Activated naive CD4-positive, alpha-beta T cell treated with anti-CD3 and anti-CD28 coated beads, Interleukin-2, amount 50 U/mL, for 24 hours (primary cell): ENCODE results near the gene CELF2.

Experiments
- H3K27ac Mint-ChIP-seq: one replicate; pipeline ENCODE4 v1.8.0; 2021; ENCODE audit warnings: mild to moderate bottlenecking, mixed read lengths
- H3K27me3 Mint-ChIP-seq: one replicate; pipeline ENCODE4 v1.8.0; 2021; ENCODE audit warnings: mixed read lengths
- H3K36me3 Mint-ChIP-seq: one replicate; pipeline ENCODE4 v1.8.0; 2021; ENCODE audit warnings: mixed read lengths
- H3K4me1 Mint-ChIP-seq: one replicate; pipeline ENCODE4 v1.8.0; 2021; ENCODE audit warnings: mixed read lengths
- H3K4me3 Mint-ChIP-seq: one replicate; pipeline ENCODE4 v1.8.0; 2021; ENCODE audit warnings: mild to moderate bottlenecking, mixed read lengths
- H3K9me3 Mint-ChIP-seq: one replicate; pipeline ENCODE4 v1.8.0; 2021; ENCODE audit warnings: mixed read lengths

The CELF2 gene

GRCh38 chr10:11197878-11198277 is 180.2 kb downstream of the CELF2 start:
- Mint-ChIP-seq H3K9me3 (no peaks in the 10 kb centered on the region), H3K4me1 (peaks cover 95% of the 10 kb centered on the region), H3K27ac (peak overlapping the region; percentile 92), H3K27me3 (no peaks in the 10 kb centered on the region), H3K36me3 (peaks cover 41% of the 10 kb centered on the region), H3K4me3 (no peak overlapping the region)

DNA sequence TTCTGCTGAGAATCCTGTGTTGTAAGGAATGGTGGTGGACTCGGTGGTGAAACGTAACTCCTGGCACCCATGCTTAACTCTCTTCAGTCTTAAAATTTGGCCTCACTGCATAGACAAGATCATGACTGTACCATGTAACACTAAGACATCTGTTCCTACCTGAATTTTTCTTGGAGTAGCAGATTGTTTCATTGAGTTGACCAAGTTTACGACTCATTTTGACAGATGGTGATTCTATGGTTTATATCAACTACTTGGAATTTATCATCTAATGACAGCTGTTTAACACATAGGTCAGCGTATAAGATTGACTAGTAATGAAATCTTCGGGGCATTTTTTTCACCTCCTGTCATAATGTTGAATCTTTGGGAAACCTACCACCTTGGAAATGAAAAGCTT is 184.2 kb downstream of the CELF2 start:
- H3K4me3 Mint-ChIP-seq, result no peak overlapping the region
- peaks cover 38% of the 10 kb centered on the region for H3K36me3 Mint-ChIP-seq
- peak overlapping the region; percentile 92 for H3K27ac Mint-ChIP-seq

DNA sequence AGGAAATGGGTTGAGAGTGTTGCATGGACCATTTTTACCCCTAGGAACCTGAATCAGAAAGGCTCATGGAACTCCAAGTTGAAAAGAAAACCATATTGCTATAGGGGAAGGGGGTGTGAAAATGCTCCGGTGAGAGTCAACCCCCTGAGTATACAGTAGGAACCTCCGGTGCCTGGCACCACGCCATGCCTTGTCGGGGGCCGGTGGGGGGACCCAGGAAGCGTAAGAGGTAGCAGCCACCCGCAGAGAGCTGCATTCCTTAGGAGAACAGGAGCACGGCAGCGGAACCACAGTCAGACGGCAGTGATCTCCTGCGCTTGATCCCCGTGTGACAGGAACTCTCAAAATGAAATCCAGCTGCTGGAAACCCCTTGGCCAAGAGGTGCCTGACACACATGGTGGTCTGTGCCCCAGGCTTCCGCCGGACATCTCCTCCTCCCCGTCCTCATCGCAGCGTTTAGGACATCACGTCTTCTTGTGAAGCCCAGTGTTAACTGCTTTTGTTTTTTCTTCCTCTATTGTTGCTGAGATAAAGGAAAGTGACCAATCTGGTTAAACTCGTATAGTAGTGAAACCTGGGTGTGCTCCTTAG is 186.8 kb downstream of the CELF2 start:
- Mint-ChIP-seq H3K4me1 (peaks cover 99% of the 10 kb centered on the region), H3K36me3 (peaks cover 42% of the 10 kb centered on the region), H3K27ac (peak overlapping the region; percentile 93), H3K27me3 (no peaks in the 10 kb centered on the region), H3K4me3 (no peak overlapping the region), H3K9me3 (no peaks in the 10 kb centered on the region)

More for the DNA sequence above, 184.2 kb downstream of the CELF2 start:
- Mint-ChIP-seq H3K9me3 (no peaks in the 10 kb centered on the region), H3K27me3 (no peaks in the 10 kb centered on the region), H3K4me1 (peaks cover 99% of the 10 kb centered on the region)

DNA sequence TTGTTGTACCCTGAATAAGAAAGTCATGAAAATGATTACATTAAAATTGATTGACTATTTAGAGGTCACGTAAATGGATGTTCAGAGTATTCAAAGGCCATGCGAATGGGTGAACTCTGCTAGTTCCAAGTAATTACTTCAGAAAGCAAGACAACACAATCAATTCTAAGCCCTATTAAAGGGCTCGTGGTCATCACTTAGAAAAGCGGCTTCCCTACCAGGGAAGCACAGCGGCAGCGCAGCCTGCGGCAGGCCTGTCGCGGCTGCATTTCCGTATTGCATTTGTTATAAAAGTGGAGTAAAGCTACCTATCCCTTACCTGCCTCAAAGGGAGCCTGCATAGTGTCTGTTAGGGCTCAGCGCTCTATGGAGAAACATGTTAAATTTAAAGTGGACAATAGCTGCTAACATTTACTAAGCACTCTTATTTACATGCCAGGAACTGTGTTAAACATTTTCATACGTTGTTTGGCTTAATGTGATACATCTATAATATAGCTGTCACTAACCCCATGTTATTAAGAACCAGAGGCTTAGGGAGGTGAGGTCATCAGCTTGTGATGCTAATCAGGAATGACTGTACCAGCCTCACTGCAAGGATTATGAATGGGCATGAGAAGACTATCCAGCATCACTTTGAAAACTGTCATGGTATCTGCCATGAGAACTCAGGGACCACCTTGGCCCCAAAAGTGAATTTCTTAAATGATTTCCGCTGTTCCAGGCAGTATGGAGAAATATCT is 187.5 kb downstream of the CELF2 start:
- no peaks in the 10 kb centered on the region for H3K9me3 Mint-ChIP-seq
- H3K4me3 Mint-ChIP-seq, result peak overlapping the region; percentile 43
- H3K4me1 Mint-ChIP-seq, result peaks cover 99% of the 10 kb centered on the region
- peaks cover 41% of the 10 kb centered on the region for H3K36me3 Mint-ChIP-seq
- H3K27ac Mint-ChIP-seq, result peak overlapping the region; percentile 93
- H3K27me3 Mint-ChIP-seq, result no peaks in the 10 kb centered on the region

- peak overlapping the region; percentile 98 for H3K27ac Mint-ChIP-seq
- no peaks in the 10 kb centered on the region for H3K9me3 Mint-ChIP-seq
- peak overlapping the region; percentile 44 for H3K4me3 Mint-ChIP-seq
- peaks cover 29% of the 10 kb centered on the region for H3K36me3 Mint-ChIP-seq
- H3K4me1 Mint-ChIP-seq, result peaks cover 99% of the 10 kb centered on the region
- H3K27me3 Mint-ChIP-seq, result no peaks in the 10 kb centered on the region
Measured at GRCh38 chr10:11206676-11207559, 189.2 kb downstream of the CELF2 start.

DNA sequence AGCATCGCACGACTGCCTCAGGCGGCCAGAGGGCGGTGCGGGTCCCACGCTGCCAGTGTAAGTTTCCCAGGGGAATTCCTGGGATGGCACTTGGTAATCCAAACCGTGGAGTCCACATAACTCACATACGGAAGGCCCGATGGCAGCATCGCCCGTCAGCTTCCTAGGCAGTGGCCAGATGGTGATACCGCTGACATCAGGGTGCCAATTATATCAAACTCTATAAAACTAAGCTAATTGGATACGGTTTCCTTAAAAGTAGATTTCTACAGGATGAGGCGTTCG is 189.8 kb downstream of the CELF2 start:
- H3K27me3 Mint-ChIP-seq, result no peaks in the 10 kb centered on the region
- peak overlapping the region; percentile 98 for H3K27ac Mint-ChIP-seq
- no peaks in the 10 kb centered on the region for H3K9me3 Mint-ChIP-seq
- peaks cover 99% of the 10 kb centered on the region for H3K4me1 Mint-ChIP-seq
- peaks cover 28% of the 10 kb centered on the region for H3K36me3 Mint-ChIP-seq
- H3K4me3 Mint-ChIP-seq, result peak overlapping the region; percentile 88

- Mint-ChIP-seq H3K9me3 (no peaks in the 10 kb centered on the region), H3K27ac (peak overlapping the region; percentile 98), H3K36me3 (peaks cover 25% of the 10 kb centered on the region), H3K4me3 (peak overlapping the region; percentile 88), H3K27me3 (no peaks in the 10 kb centered on the region), H3K4me1 (peaks cover 99% of the 10 kb centered on the region)
Measured at GRCh38 chr10:11208243-11208642, 190.6 kb downstream of the CELF2 start.

- H3K27me3 Mint-ChIP-seq, result no peaks in the 10 kb centered on the region
- peaks cover 24% of the 10 kb centered on the region for H3K36me3 Mint-ChIP-seq
- H3K4me3 Mint-ChIP-seq, result peak overlapping the region; percentile 88
- H3K4me1 Mint-ChIP-seq, result peaks cover 99% of the 10 kb centered on the region
- peak overlapping the region; percentile 98 for H3K27ac Mint-ChIP-seq
- no peaks in the 10 kb centered on the region for H3K9me3 Mint-ChIP-seq
Measured at GRCh38 chr10:11208908-11209829, 191.5 kb downstream of the CELF2 start.

- H3K27me3 Mint-ChIP-seq, result no peaks in the 10 kb centered on the region
- peak overlapping the region; percentile 88 for H3K4me3 Mint-ChIP-seq
- peaks cover 24% of the 10 kb centered on the region for H3K36me3 Mint-ChIP-seq
- no peaks in the 10 kb centered on the region for H3K9me3 Mint-ChIP-seq
- H3K4me1 Mint-ChIP-seq, result peaks cover 99% of the 10 kb centered on the region
- peak overlapping the region; percentile 98 for H3K27ac Mint-ChIP-seq
Measured at GRCh38 chr10:11209830-11210181, 192.1 kb downstream of the CELF2 start.

GRCh38 chr10:11210211-11210922 is 192.7 kb downstream of the CELF2 start:
- H3K9me3 Mint-ChIP-seq, result no peaks in the 10 kb centered on the region
- peaks cover 99% of the 10 kb centered on the region for H3K4me1 Mint-ChIP-seq
- H3K27ac Mint-ChIP-seq, result peak overlapping the region; percentile 98
- no peaks in the 10 kb centered on the region for H3K27me3 Mint-ChIP-seq
- peak overlapping the region; percentile 88 for H3K4me3 Mint-ChIP-seq
- peaks cover 22% of the 10 kb centered on the region for H3K36me3 Mint-ChIP-seq

GRCh38 chr10:11212288-11213085 is 194.8 kb downstream of the CELF2 start:
- H3K9me3 Mint-ChIP-seq, result no peaks in the 10 kb centered on the region
- peak overlapping the region; percentile 99 for H3K27ac Mint-ChIP-seq
- H3K4me3 Mint-ChIP-seq, result peak overlapping the region; percentile 12
- no peaks in the 10 kb centered on the region for H3K27me3 Mint-ChIP-seq
- H3K36me3 Mint-ChIP-seq, result peaks cover 23% of the 10 kb centered on the region
- H3K4me1 Mint-ChIP-seq, result peaks cover 100% of the 10 kb centered on the region

GRCh38 chr10:11213137-11213536 is 195.5 kb downstream of the CELF2 start:
- Mint-ChIP-seq H3K4me1 (peaks cover 100% of the 10 kb centered on the region), H3K27me3 (no peaks in the 10 kb centered on the region), H3K9me3 (no peaks in the 10 kb centered on the region), H3K27ac (peak overlapping the region; percentile 99), H3K4me3 (no peak overlapping the region), H3K36me3 (peaks cover 20% of the 10 kb centered on the region)

GRCh38 chr10:11214407-11214806 is 196.7 kb downstream of the CELF2 start:
- Mint-ChIP-seq H3K27me3 (no peaks in the 10 kb centered on the region), H3K36me3 (peaks cover 24% of the 10 kb centered on the region), H3K9me3 (no peaks in the 10 kb centered on the region), H3K4me3 (no peak overlapping the region), H3K4me1 (peaks cover 100% of the 10 kb centered on the region), H3K27ac (peak overlapping the region; percentile 85)

- Mint-ChIP-seq H3K4me1 (peaks cover 100% of the 10 kb centered on the region), H3K36me3 (peaks cover 32% of the 10 kb centered on the region), H3K27me3 (no peaks in the 10 kb centered on the region), H3K4me3 (no peak overlapping the region), H3K9me3 (no peaks in the 10 kb centered on the region), H3K27ac (peak overlapping the region; percentile 85)
Measured at GRCh38 chr10:11215471-11215870, 197.8 kb downstream of the CELF2 start.
